HAP-1 (cell line): Measurements from ENCODE around the gene ETFRF1.

ENCODE experiments used
- DNase-seq, 2 experiments: peaks; one replicate each; pipeline ENCODE4 v3.0.0-alpha.2; 2016 to 2020; ENCODE audit warnings: low spot score in 2 of 2
- H3K27me3 ChIP-seq: fragments of 250-450 bp; sonication (Bioruptor Pico); 2 replicates; pipeline ENCODE4 v1.5.1; 2020; ENCODE audit warnings: low read depth, mild to moderate bottlenecking, moderate library complexity
- H3K36me3 ChIP-seq: fragments of 250-450 bp; sonication (Bioruptor Pico); replicated peaks from 2 replicates; pipeline ENCODE4 v1.5.1; 2020; ENCODE audit warnings: mild to moderate bottlenecking
- H3K4me1 ChIP-seq: fragments of 250-450 bp; sonication (Bioruptor Pico); 2 replicates; pipeline ENCODE4 v1.5.1; 2020; ENCODE audit warnings: mild to moderate bottlenecking
- H3K4me3 ChIP-seq: fragments of 250-450 bp; sonication (Bioruptor Pico); 2 replicates; pipeline ENCODE4 v1.5.1; 2020; ENCODE audit warnings: mild to moderate bottlenecking, moderate library complexity
- H3K9me3 ChIP-seq: fragments of 250-450 bp; sonication (Bioruptor Pico); 2 replicates; pipeline ENCODE4 v1.5.1; 2020; ENCODE audit warnings: mild to moderate bottlenecking, moderate library complexity
- in situ Hi-C: fragments of 300-500 bp; cut with MboI; formaldehyde crosslinking; loops from 3 replicates; pipeline ENCODE4 v1.14.3; 2020; ENCODE audit warnings: low sequenced_read_pairs, inconsistent platforms, mixed read lengths

The ETFRF1 gene

GRCh38 chr12:25243680-25243990, 48.6 kb downstream of the ETFRF1 start:
- Histone ChIP-seq H3K4me3 (no peak overlapping the region), H3K27me3 (no peaks in the 10 kb centered on the region), H3K36me3 (peaks cover 24% of the 10 kb centered on the region), H3K4me1 (peaks cover 4% of the 10 kb centered on the region; the same call in 1 of the 2 replicates), H3K9me3 (no peaks in the 10 kb centered on the region)
- no peak for DNase-seq
- in situ Hi-C loops: no loop called here

- peaks cover 8% of the 10 kb centered on the region; the same call in 1 of the 2 replicates for H3K4me1 ChIP-seq
- H3K4me3 ChIP-seq: no peak overlapping the region
- H3K36me3 ChIP-seq: peaks cover 19% of the 10 kb centered on the region
- in situ Hi-C loops: no loop called here
- no peak for DNase-seq
- no peaks in the 10 kb centered on the region for H3K27me3 ChIP-seq
- H3K9me3 ChIP-seq: no peaks in the 10 kb centered on the region
These were observed 50.5 kb downstream of the ETFRF1 start for GRCh38 chr12:25245491-25245890.

- Histone ChIP-seq H3K4me3 (no peak overlapping the region), H3K36me3 (peaks cover 14% of the 10 kb centered on the region), H3K4me1 (peaks cover 16% of the 10 kb centered on the region), H3K27me3 (no peaks in the 10 kb centered on the region), H3K9me3 (no peaks in the 10 kb centered on the region)
- no peak for DNase-seq
- in situ Hi-C loops: no loop called here
These were observed 53.1 kb downstream of the ETFRF1 start for GRCh38 chr12:25248137-25248536.

- in situ Hi-C loops: no loop called here
- H3K4me3 ChIP-seq: no peak overlapping the region
- H3K9me3 ChIP-seq: no peaks in the 10 kb centered on the region
- H3K36me3 ChIP-seq: peaks cover 13% of the 10 kb centered on the region
- no peaks in the 10 kb centered on the region for H3K27me3 ChIP-seq
- no peak for DNase-seq
- H3K4me1 ChIP-seq: peaks cover 16% of the 10 kb centered on the region
These were observed 53.7 kb downstream of the ETFRF1 start for GRCh38 chr12:25248732-25249131.

- in situ Hi-C loops: no loop called here
- H3K36me3 ChIP-seq: peaks cover 9% of the 10 kb centered on the region
- peak overlapping the region; percentile 73 for H3K4me3 ChIP-seq
- no peaks in the 10 kb centered on the region for H3K9me3 ChIP-seq
- DNase-seq: peak; percentile 11 to 62
- no peaks in the 10 kb centered on the region for H3K27me3 ChIP-seq
- H3K4me1 ChIP-seq: peaks cover 13% of the 10 kb centered on the region
These were observed 55.1 kb downstream of the ETFRF1 start for GRCh38 chr12:25249931-25250738.

GRCh38 chr12:25250744-25251730, 56.0 kb downstream of the ETFRF1 start, which contains the start of gene KRAS:
Gene KRAS, minus strand, starts transcription at chr12:25250929.
- Histone ChIP-seq H3K27me3 (no peaks in the 10 kb centered on the region), H3K4me3 (peak within 1 kb of the TSS; percentile 73), H3K36me3 (peaks cover 6% of the 10 kb centered on the region; the same call in 1 of the 2 replicates), H3K9me3 (no peaks in the 10 kb centered on the region), H3K4me1 (peaks cover 12% of the 10 kb centered on the region)
- in situ Hi-C loops: no loop called here
- peak; percentile 95 to 97 for DNase-seq

- Histone ChIP-seq H3K36me3 (peaks cover 6% of the 10 kb centered on the region; the same call in 1 of the 2 replicates), H3K9me3 (no peaks in the 10 kb centered on the region), H3K27me3 (no peaks in the 10 kb centered on the region), H3K4me1 (peaks cover 12% of the 10 kb centered on the region), H3K4me3 (peak overlapping the region; percentile 73)
- in situ Hi-C loops: no loop called here
- peak in 1 of 2 experiments; percentile 47 for DNase-seq
These were observed 56.7 kb downstream of the ETFRF1 start for GRCh38 chr12:25251769-25252168.

- in situ Hi-C loops: no loop called here
- Histone ChIP-seq H3K4me1 (peaks cover 12% of the 10 kb centered on the region), H3K27me3 (no peaks in the 10 kb centered on the region), H3K36me3 (peaks cover 6% of the 10 kb centered on the region; the same call in 1 of the 2 replicates), H3K9me3 (no peaks in the 10 kb centered on the region), H3K4me3 (no peak overlapping the region)
- no peak for DNase-seq
These were observed 57.9 kb downstream of the ETFRF1 start for GRCh38 chr12:25252946-25253345.

GRCh38 chr12:25253371-25254068, 58.5 kb downstream of the ETFRF1 start:
- in situ Hi-C loops: no loop called here
- H3K4me1 ChIP-seq: peaks cover 12% of the 10 kb centered on the region

GRCh38 chr12:25254271-25254880, 59.3 kb downstream of the ETFRF1 start:
- Histone ChIP-seq H3K36me3 (no peaks in the 10 kb centered on the region), H3K27me3 (no peaks in the 10 kb centered on the region), H3K9me3 (no peaks in the 10 kb centered on the region), H3K4me1 (peaks cover 8% of the 10 kb centered on the region), H3K4me3 (no peak overlapping the region)
- DNase-seq: no peak
- in situ Hi-C loops: no loop called here

More at GRCh38 chr12:25253371-25254068, 58.5 kb downstream of the ETFRF1 start:
- Histone ChIP-seq H3K27me3 (no peaks in the 10 kb centered on the region), H3K4me3 (no peak overlapping the region), H3K9me3 (no peaks in the 10 kb centered on the region), H3K36me3 (peaks cover 2% of the 10 kb centered on the region; the same call in 1 of the 2 replicates)
- DNase-seq: no peak
